PFSK-1 (cell line): ENCODE measurements around the gene PRRC2A.

Experiments
- FOXP2 ChIP-seq: optimal IDR thresholded peaks from 2 replicates; pipeline ENCODE3; 2011; ENCODE audit warnings: borderline replicate concordance, control low read depth, inconsistent platforms; ENCODE audit not compliant: insufficient read depth; ENCODE audit errors: extremely low read length, extremely low read depth
- POLR2AphosphoS5 ChIP-seq: IDR thresholded peaks from 2 replicates; pipeline ENCODE4 v1.6.1; 2012; ENCODE audit warnings: low read depth, mild to moderate bottlenecking, control low read depth, low read length, moderate library complexity
- REST ChIP-seq, 2 experiments: IDR thresholded peaks; 2 replicates each; pipeline versions ENCODE4 v1.6.1 to v1.8.0; 2011 to 2012; ENCODE audit warnings: low read depth in 2 of 2, low read length in 2 of 2, control low read depth in 1 of 2, inconsistent platforms in 1 of 2, mild to moderate bottlenecking in 1 of 2, moderate library complexity in 1 of 2; ENCODE audit not compliant: insufficient read depth in 1 of 2
- SIN3A ChIP-seq: IDR thresholded peaks from 2 replicates; pipeline ENCODE4 v1.6.1; 2012; ENCODE audit warnings: mild to moderate bottlenecking, low read length, moderate library complexity, borderline replicate concordance; ENCODE audit not compliant: insufficient read depth
- TAF1 ChIP-seq: IDR thresholded peaks from 2 replicates; pipeline ENCODE4 v1.6.1; 2012; ENCODE audit warnings: low read length, control low read depth, borderline replicate concordance; ENCODE audit not compliant: insufficient read depth

PRRC2A gene

GRCh38 chr6:31578184-31579118, 42.1 kb upstream of the PRRC2A start:
- no peak for TF ChIP-seq POLR2AphosphoS5
- TF ChIP-seq SIN3A: no peak
- TF ChIP-seq FOXP2: no peak
- TF ChIP-seq TAF1: no peak
- TF ChIP-seq REST (IDR thresholded peaks at IDR 0.05; ENCODE audit: insufficient read depth in 1 of 2, low read depth in 2 of 2, low read length in 2 of 2): no peak

DNA sequence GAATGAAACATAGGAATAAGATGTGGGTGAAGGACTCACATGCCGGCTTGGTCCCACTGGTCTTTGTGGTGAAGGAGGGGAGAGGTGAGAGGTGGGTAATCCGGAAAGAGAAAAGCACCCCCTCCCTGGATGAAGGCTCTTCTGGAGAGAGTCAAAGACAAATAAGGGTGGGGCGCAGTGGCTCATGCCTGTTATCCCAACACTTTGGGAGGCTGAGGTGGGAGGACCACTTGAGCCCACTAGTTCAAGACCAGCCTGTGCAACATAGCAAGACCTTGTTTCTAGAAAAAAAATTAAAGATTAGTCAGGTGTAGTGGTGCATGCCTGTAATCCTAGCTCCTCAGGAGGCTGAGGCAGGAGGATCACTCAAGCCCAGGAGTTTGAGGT, 41.4 kb upstream of the PRRC2A start:
- TF ChIP-seq SIN3A: no peak
- no peak for TF ChIP-seq FOXP2
- no peak for TF ChIP-seq TAF1
- TF ChIP-seq POLR2AphosphoS5: no peak
- TF ChIP-seq REST (IDR thresholded peaks at IDR 0.05; ENCODE audit: insufficient read depth in 1 of 2, low read depth in 2 of 2, low read length in 2 of 2): no peak

DNA sequence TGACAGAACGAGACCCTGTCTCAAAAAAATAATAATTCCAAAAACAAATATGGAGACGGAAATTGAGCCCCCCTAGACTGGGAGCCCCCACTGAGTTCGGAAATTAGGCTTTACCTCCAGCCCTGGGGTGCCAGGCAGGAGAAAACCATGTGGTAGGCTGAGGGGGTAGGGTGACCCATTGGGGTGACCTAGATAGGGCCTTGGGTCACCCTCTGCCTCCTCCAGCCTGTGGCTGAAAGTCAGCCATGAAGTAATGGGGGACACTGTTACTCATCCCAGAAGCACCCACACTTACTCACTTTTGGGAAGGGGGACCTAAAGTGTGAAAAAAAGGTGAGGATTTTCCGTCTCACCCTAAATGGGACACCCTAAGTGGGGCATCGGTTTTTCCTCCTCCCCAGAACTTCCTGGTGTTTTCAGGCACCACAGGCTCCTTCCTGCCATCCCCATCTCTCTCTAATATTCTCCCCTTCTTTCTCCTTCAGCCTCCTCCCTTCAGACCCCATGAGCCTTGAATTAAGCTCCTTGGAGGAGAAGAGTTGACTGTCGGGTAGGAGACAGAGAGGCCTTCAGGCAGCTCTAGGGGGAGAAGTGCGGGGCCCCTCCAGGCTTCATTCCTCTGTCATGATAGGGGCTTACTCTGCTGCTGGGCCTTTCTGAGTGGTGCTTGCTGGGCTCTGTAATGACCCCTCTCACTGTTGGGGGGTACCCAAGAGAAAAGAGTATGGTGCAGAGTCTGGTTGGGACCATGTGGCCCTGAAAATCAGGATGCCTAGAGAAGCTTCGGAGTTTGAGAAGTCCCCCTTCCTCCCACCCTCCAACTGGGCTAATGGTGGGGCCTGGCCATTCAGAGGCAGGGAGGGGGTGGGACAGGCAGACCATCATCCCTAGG, 40.7 kb upstream of the PRRC2A start:
- TF ChIP-seq POLR2AphosphoS5 (no peak), REST (IDR thresholded peaks at IDR 0.05; ENCODE audit: insufficient read depth in 1 of 2, low read depth in 2 of 2, low read length in 2 of 2) (no peak), SIN3A (no peak), FOXP2 (no peak), TAF1 (no peak)

- TF ChIP-seq POLR2AphosphoS5 (no peak), FOXP2 (no peak), REST (IDR thresholded peaks at IDR 0.05; ENCODE audit: insufficient read depth in 1 of 2, low read depth in 2 of 2, low read length in 2 of 2) (no peak), SIN3A (no peak), TAF1 (no peak)
Observed at GRCh38 chr6:31580438-31580740, 40.1 kb upstream of the PRRC2A start.
